ENCODE results near the gene CCDC195.
"Not testable (repeated sequence)": the region's sequence is repeated elsewhere in the genome, so short reads cannot be mapped to it uniquely, and the experiment has no call there.

Gene CCDC195

GRCh38 chr2:224689539-224689938 lies 26.6 kb downstream of the CCDC195 start:
- DNase-seq = no peak

GRCh38 chr2:224688997-224689396 lies 27.2 kb downstream of the CCDC195 start:
- no peak for DNase-seq

GRCh38 chr2:224687156-224687555 lies 29.0 kb downstream of the CCDC195 start:
- DNase-seq = no peak

GRCh38 chr2:224685121-224685520 lies 31.0 kb downstream of the CCDC195 start:
- no peak for DNase-seq

GRCh38 chr2:224682134-224682533 lies 34.0 kb downstream of the CCDC195 start:
- DNase-seq = no peak

- no peak for DNase-seq
Observed at GRCh38 chr2:224671731-224672130, 44.4 kb downstream of the CCDC195 start.

- DNase-seq = no peak
Observed at GRCh38 chr2:224670203-224670602, 46.0 kb downstream of the CCDC195 start.

GRCh38 chr2:224669449-224669848 lies 46.7 kb downstream of the CCDC195 start:
- DNase-seq = no peak

GRCh38 chr2:224668123-224668909 lies 47.8 kb downstream of the CCDC195 start:
- DNase-seq = no peak

- DNase-seq = no peak
Observed at GRCh38 chr2:224666951-224667553, 49.1 kb downstream of the CCDC195 start.

- DNase-seq = not testable (repeated sequence)
Observed at GRCh38 chr2:224663322-224663721, 52.8 kb downstream of the CCDC195 start.

GRCh38 chr2:224661708-224662107 lies 54.5 kb downstream of the CCDC195 start:
- DNase-seq = not testable (repeated sequence)

- no peak for DNase-seq
Observed at GRCh38 chr2:224659714-224660113, 56.5 kb downstream of the CCDC195 start.

- no peak for DNase-seq
Observed at GRCh38 chr2:224658780-224659405, 57.3 kb downstream of the CCDC195 start.

GRCh38 chr2:224657349-224657748 lies 58.8 kb downstream of the CCDC195 start:
- DNase-seq = no peak

- DNase-seq = no peak
Observed at GRCh38 chr2:224655006-224655537, 61.1 kb downstream of the CCDC195 start.

Measured in stimulated activated CD4-positive, alpha-beta T cell treated with anti-CD3 and anti-CD28 coated beads, Interleukin-4, amount 100 ng/mL, for 4 hours (primary cell).